HG02588 (cell line): Measurements from ENCODE around the gene PRRT1.
"Not testable (repeated sequence)": the region's sequence is repeated elsewhere in the genome, so short reads cannot be mapped to it uniquely, and the experiment has no call there.

Experiments
- ATAC-seq: cut with Tn5 transposase; IDR thresholded peaks from one replicate; pipeline ENCODE4 v1.9.1; 2021; ENCODE audit warnings: mild to moderate bottlenecking, moderate library complexity; ENCODE audit not compliant: unreplicated experiment

Gene PRRT1

GRCh38 chr6:32151863-32152768 lies at the start of gene PRRT1:
PRRT1 (minus strand) TSS chr6:32151939; CDS start chr6:32151827, 112 bp downstream.
- no peak for ATAC-seq

GRCh38 chr6:32200711-32201475 lies 49.2 kb upstream of the PRRT1 start:
- no peak for ATAC-seq

GRCh38 chr6:32198866-32199265 lies 47.1 kb upstream of the PRRT1 start:
- ATAC-seq = no peak

DNA sequence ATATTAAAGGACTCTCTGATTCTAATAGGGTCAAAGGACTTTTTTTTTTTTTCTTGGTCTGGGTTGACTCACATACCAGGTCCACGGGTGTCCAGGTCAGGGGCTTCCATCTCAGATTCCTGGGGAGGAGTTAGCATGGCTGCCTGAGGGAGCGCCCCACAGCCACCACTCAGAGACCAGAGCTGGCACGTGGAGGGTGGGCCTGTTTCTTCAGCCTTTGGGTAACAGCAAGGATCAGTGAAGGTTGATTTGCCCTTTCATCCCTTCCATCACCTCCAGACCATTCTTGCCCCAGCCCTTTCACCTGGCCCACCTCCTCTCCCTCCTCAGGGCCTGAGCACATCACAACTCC lies 46.6 kb upstream of the PRRT1 start:
- ATAC-seq = no peak

DNA sequence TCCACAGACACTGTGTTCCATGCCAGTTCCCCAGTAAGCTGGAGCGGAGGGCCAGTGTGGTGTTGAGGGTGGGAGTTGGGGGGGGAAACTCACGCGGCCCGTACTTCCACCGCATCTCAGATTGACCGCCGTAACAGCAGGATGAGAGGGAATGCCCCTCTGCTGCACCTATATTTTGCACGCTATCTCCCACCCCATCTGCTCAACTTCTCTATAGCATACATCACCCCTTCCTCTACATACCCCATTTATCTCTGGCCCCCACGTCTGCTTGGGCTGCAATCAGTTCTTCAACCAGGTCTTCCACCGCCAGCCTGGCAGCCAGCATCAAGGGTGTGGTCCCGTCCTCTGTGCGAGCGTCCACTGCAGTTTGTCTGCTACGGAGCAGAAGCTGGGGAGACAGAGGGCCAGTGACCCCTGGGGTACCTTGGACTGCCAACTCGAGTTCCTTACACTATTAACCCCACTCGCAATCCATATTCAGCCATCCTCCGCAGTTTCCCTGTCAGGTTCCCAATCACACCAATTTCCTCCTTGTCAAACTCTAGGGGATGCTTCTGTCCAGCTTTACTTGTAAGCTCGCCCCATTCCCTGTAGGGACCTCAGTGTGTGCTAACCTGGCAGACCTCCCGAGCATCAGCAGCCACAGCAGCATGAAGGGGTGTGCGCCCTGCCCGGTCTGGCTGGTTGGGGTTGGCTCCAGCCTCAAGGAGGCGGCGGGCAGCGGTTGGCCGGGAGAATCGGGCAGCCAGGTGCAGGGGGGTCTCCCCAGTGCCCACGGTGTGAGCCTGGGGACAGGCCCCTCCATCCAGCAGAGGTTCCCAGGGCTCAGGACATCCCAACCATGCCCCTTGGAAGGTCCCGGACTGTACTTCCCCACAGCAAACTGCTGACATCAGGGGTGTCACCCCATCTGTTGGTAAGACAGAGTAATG lies 45.2 kb upstream of the PRRT1 start:
- no peak for ATAC-seq

DNA sequence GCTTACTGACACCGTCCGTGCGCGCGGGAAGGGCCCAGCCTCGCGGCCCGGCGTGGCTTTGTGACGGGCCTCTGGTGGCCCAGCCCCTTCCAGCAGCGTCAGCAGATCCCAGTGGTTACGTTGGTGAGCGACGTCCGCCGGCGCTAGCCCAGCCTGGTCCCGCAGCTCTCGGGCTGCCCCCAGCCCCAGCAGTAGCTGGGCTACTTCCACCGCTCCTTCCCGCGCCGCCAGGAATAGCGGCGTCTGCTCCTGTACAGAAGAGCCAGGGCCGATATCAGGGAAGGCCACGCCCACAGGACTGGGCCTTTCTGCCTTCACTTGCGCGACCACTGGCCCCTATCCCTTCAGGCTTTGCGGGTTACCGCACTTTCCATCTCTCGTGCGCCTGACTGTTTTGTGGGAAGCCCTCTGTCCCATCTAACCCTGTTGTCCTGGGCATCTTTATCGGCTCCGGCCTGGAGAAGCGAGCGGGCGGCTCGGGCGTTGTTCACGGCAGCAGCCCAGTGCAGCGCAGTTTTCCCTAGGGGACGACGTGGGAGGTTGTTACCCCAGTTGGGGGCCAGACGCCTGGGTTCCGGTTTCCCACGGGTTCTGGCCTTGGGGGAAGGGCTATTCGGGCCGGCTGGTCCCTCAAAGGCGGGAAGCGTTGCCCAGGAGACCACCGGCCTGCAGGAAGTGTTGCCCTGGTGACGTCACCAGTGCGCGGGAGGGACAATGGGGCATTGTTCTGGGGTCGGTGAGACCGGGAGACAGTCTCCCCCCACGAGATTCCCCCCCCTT lies 44.4 kb upstream of the PRRT1 start:
- ATAC-seq = peak; percentile 72

DNA sequence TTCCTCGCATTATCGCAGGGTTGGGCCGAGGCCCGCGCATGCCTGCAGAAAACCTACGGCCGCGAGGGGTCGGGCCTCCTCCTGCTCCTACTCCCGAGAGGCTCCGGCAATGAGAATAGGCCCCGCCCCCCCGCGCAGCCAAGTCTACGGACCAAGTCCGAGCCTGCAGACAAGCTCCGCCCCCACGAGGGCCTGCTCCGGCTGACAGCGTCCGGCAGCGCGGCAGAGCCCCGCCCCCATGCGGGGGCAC lies 43.8 kb upstream of the PRRT1 start:
- ATAC-seq = peak; percentile 75

GRCh38 chr6:32194825-32195651 lies 43.3 kb upstream of the PRRT1 start:
- no peak for ATAC-seq

DNA sequence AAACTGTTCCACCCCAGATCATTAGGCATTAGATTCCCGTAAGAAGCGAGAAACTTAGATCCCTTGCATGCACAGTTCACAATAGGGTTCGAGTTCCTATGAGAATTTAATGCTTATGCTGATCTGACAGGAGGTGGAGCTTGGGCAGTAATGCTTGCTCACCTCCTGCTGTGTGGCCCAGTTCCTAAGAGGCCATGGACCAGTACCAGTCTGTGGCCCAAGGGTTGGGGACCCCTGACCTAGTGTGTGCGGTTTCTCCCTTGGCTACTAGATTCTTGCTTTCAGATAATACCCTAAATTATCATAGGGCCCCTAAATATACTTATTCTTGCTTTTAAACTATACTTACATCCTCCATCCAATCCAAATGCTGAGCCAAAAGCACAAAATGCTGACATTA lies 42.6 kb upstream of the PRRT1 start:
- ATAC-seq = no peak

GRCh38 chr6:32193096-32193495 lies 41.4 kb upstream of the PRRT1 start:
- not testable (repeated sequence) for ATAC-seq

GRCh38 chr6:32192608-32193039 lies 40.9 kb upstream of the PRRT1 start, which contains the start of gene GPSM3:
GPSM3 (minus strand) TSS chr6:32192643; CDS start chr6:32192513, 130 bp downstream.
- no peak for ATAC-seq

- ATAC-seq = no peak
Observed at GRCh38 chr6:32191696-32192607, 40.2 kb upstream of the PRRT1 start.

DNA sequence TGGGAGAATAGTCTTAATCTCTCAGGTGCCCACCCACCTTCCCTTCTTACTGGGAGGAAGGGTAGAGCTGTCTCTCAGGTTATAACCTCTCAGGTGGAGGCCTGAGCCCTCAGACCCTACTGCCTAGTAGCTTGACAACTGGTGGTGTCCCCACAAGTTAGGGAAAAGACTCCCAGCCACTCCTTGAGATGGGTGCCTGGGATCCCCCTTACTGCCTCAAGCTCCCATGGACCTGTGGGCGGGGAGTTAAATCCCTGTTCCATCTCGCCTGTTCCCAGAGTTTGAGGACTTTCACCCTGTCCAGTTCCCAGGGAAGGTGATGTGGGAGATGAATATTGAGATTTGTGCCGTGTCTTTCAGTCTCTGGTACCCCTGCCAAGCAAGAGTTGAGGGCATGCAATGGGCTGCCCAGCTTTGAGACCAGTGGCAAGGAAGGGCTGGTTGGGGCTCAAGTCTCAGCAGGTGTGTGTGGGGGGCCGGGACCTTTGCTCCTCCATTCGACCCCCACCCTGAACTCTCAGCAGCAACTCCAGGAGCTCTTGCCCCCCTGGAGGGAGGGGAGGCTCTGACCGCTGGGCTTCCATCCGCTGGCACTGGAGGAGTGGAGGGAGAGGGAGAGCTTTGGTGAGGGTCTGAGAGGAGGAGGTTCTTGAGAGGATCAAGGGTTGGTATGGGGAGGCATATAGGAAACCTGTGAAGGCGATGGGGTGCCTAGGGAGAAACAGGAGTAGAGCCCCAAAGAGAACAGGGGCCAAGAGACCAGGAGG lies 39.4 kb upstream of the PRRT1 start:
- ATAC-seq = no peak

DNA sequence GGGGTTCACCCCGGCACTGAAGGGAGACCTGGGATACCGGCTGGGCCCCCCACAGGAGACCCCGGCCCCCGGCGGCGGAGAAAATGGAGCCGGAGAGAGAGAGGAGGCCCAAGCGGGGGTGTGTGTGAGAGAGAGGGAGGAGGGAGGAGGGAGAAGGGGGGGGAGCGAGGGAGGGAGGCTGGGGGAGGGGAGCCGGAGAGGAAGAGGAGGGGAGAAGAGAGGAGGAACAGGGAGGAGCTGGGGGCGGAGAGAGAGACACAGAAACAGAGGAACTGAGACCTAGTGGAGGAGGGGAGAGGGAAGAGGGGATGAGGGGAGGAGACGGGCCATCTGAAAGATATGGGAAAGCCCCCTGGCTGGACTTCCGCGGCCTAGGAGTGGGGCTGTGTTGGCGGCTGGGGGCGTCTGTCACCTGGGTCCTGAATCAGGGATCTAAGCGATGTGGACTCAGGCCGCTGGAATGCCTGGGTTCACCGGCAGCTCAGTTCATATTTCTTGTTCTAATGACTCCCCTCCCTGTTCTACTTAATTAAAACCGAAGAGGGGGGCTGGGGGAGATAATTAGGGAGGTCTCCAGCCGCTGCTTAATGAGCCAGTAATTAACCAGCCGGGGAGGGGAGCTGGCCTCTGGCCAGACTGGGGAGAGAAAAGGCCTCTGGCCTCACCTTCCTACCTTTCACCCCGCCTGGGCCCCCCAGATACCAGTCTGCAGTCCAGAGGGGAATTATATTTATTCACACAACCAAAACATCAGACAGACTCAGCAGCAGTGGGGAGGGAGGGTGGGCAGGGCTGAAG lies 38.5 kb upstream of the PRRT1 start, which contains the start of gene PBX2:
PBX2 (minus strand) TSS at position 149 of the 798 bp plus-strand sequence. CDS start 287 bp downstream, outside the sequence.
- ATAC-seq = peak; percentile 51

- ATAC-seq = no peak
Observed at GRCh38 chr6:32189742-32190053, 38.0 kb upstream of the PRRT1 start.

GRCh38 chr6:32189069-32189741 lies 37.5 kb upstream of the PRRT1 start:
- ATAC-seq = no peak
